ENCODE data around the gene IZUMO2.

The IZUMO2 gene

DNA sequence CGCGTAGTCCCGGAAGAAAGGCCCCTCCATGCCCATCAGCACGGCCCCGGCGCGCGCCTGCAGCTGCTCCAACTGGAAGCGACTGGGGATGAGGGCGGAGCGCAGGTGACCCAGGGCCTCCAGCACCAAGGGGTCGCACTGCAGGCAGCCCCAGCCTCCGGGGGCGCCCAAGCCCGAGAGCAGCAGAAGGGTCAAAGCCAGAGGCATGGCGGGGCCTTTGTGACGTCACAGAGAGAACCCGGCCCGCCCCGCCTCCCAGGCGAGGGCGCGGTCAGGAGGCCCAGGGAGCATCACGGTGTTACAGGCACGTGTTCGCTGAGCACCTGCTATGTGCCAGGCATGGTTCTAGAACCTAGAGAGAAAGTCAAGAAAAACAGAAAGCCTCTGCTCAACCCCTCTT lies at the start of gene IZUMO2:
Gene IZUMO2 (minus strand): TSS at position 294 of the 400 bp plus-strand sequence. CDS start 87 bp downstream, at position 207.
- no peak for DNase-seq

DNA sequence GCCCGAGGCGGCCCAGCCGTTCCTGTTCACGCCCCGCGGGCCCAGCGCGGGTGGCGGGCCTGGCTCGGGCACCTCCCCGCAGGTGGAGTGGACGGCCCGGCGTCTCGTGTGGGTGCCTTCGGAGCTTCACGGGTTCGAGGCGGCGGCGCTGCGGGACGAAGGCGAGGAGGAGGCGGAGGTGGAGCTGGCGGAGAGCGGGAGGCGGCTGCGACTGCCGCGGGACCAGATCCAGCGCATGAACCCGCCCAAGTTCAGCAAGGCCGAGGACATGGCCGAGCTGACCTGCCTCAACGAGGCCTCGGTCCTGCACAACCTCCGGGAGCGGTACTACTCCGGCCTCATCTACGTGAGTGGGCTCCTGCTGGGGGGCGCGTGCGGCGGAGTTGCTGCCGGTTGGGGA lies 47.3 kb upstream of the IZUMO2 start:
- no peak for DNase-seq

DNA sequence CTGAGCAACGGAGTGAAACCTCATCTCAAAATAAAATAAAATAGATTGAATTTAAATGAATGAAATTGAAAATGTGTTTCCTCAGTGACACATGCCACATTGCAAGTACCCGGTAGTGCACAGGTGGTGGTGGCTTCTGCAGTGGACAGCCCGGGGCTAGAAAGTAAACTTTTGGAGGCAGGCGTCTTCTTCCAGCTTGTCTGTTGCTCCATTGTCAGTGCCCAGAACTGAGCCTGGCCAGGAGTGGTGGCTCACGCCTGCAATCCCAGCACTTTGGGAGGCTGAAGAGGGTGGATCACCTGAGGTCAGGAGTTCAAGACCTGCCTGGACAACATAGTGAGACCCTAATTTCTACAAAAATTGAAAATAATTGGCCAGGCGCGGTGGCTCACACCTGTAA lies 46.0 kb upstream of the IZUMO2 start:
- DNase-seq, result no peak

DNA sequence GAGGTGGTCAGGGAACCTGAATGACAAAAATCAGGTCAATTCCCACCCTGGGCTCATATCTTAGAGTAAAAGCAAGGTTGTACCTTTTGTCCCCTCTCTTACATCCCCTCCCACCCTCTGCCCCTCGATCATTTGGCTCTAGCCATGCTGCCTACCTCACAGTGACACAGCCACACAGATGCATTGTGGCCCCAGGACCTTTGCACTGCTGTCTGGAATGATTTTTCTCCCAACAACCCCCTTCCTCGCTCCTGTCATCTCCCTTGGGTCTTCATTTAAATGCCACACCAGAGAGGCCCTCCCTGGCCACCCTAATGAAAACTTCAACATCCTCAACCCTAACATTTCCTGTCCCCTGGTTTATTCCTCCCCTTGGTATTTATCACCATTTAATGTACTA lies 44.6 kb upstream of the IZUMO2 start:
- DNase-seq, result no peak

DNA sequence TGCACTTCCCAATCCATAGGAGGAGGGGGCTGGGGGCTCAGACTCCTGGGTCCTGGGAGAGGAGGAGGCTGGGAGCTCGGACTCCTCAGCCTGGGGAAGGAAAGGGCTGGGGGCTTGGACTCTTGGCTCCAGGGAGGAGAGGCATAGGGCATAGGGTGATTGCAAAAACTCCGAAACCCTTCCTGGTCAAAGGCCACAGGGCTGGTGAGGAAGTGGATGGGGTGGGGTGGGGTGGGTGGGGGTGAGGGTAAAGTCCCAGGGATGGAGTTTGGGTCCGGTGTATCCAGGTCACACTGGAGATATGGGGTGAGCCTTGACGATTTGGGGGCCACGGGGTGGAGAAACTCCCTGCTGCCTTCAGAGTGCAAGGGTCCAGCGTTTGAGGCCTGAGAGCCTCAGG lies 43.1 kb upstream of the IZUMO2 start:
- no peak for DNase-seq

DNA sequence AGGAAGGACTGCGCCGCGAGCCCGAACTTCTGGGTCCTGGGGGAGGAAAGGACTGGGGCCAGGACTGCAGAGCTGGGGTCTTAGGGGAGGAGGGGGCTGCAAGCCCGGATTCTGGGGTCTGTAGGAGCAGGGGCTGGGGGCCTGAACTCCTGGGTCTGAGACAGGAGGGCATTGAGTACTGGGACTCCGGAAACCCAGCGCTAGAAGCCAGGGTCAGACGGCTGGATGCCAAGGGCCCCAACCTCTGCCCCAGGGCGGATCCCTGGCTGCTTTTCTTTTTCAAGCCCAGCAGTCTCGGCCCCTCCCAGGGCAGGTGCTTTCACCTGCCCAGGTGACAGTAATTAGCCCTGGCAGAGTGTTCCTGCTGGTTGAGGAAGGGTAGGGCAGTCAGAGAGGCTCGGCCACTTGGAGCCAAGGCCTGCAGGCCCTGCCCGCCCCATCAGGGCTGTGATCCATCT lies 42.6 kb upstream of the IZUMO2 start:
- no peak for DNase-seq

DNA sequence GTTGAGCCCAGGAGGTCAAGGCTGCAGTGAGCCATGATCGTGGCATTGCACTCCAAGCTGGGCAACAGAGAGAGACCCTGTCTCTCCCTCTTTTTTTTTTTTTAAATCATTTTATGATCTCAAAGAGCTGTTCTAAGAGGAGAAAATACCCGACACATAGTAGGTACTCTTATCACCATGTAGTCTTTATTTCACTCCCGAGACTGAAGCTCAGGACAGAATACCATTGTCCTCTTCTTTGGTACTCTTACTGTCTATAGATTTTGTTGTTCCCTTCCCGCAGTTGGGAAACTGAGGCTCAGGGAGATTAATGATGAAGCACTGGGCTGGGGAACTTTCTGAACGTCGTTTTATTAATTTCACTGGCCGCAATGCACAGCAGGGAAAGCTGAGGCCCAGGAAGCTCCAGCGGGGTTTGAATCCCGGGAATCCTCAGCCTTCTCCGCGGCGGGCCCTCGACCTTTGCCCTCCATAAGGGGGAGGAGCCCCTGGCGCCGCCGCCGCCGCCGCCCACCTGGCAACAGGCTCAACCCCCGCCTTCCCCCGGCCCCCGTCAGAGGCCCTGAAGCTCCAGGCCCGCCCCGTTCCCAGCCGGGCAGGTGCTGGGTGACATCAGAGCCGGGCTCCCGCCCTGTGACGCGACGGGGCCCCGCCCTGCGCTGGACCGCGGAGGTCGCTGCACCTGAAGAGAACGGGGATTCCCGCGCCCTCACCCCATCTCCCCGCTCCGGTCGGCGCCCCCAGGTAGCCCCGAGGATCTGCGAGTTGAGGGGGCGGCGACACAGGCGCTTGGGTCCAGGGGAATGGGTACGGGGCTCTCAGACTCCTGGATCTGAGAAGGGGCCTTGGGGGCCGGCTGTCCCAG lies 42.0 kb upstream of the IZUMO2 start:
- DNase-seq, result no peak

DNA sequence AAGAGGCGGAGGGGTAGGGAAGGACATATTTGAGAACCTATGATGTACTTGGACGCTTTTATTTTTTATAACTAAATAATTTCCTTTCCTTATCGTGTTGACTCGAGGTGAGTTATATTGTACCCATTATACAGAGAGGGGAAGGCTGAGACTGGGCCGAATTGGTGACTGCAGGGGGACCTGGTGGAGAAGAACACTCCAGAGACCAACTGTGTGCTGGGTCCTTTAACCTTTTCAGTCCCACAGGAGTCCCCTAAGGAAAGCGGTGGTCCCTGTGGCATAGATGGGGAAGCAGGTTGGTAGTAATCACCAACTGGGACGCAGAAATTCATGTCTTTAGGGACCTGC lies 41.0 kb upstream of the IZUMO2 start:
- no peak for DNase-seq

DNA sequence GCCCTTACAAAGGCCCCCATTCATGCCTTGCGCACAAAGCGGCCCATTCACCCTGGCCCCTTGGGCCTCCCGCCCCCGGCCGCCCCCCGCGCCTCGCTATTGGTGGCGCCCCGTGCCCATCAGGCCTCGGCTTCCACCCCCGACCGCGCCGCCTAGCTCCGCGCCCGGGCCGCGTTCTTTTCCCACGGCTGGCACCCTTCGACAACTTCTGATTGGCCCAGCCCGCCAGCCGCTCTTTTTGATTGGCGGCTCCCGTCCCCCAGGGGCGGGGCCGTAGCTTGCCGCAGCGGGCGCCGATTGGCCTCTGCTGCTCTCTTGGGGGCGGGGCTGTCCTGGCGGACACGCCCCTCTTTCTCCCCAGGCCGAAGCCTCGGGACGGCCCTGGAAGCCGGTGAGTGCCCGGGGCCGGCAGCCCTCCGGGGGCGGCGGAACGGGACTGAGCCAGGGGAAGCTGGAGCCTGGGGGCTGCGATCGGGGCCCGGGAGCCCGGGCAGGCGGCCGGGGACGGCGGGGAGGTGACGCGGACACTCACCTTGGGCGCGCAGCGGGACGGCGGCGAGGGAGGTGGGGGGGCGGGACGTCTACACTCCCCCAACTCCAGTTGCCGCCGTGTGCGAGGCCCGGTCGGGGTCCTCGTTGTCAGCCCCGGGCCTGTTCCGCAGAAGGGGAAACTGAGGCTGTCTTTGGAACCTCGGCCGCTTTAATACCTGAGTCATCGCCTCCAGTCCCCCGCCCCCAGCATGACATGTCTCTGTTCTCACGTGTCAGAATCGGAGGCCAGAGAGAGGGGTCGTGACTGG lies 40.4 kb upstream of the IZUMO2 start, which contains the start of gene MYH14:
Gene MYH14 (plus strand): TSS at position 342 of the 800 bp plus-strand sequence. CDS start 6,744 bp downstream, outside the sequence.
- DNase-seq, result no peak

DNA sequence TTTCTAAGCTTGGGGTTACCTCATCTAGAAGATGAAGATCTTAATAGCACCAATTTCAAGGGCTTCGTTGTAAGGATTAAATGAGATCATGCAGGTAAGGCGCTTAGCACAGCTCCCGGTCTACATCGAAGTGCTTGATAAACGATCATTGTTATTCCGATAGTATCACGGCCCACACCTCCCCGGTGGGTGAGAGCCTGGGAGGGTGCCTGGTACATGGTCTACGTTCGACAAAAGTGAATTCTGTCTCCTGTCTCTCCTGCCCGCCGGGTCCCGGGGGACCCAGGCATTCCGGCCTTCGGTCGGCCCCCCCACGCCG lies 39.8 kb upstream of the IZUMO2 start:
- DNase-seq, result no peak

DNA sequence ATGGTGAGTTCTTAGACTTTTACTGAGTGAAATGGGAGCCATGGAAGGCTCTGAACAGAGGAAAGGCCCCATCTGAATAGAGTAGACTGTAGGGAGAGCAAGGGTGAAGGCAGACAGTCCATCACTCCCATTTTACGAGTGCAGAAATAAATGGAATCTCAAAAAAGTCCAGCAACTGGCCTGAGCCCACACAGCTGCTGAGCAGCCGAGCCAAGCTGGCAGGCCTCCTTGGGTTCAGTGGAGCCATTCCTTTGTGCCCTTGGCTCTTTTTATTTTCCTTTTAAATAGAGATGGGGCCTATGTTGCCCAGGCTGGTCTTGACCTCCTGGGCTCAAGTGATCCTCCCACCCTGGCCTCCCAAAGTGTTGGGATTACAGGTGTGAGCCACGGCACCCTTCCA lies 39.3 kb upstream of the IZUMO2 start:
- no peak for DNase-seq

DNA sequence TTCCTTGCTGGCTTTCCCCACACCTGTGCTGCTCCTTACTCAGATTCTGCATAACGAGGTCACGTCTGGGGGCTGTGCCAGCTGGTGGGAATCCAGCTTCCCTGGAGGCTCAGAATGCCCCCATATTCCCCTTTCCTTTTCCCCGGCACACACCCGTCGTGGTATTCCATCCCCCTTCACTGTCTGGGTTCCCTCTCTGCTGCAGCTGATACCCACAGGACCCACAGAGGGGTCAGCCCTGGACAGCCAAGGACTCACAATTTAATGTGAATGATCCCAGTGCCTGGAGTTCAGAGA lies 36.1 kb upstream of the IZUMO2 start:
- no peak for DNase-seq

DNA sequence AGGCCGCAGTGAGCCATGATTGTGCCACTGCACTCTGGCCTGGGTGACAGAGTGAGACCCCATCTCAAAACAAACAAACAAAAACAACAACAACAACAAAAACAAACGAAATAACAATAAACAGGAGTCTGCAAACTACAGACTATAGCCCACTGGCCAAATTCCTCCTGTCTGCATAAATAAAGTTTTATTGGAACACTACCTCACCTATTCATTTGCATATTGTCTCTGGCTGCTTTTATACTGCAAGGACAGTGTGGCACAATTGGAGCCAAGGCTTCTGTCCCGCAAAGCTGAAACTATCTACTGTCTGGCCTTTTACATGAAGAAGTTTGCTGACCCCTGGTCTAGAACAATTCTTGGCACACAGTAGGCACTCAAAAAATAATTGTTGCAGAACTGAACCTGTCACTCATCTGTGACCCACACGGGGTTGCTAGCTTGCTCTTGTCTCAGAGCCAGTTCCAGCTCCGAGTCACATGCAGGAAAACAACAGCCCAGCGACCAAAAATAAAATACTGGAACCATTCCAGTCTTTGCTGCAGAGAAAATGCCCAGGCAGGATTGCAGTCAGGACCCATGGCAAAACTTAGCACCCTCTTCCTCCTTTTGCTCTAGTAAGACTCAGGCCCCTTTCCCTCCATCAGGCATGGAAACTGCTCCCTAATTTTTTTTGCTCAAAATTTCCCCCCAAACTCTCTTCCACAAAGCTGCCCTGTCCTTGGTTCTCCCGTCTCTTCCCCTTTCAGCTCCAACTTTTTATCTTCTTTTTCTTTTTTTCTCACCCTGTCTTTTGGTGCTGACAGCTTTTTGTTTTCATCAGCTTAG lies 35.6 kb upstream of the IZUMO2 start:
- no peak for DNase-seq

DNA sequence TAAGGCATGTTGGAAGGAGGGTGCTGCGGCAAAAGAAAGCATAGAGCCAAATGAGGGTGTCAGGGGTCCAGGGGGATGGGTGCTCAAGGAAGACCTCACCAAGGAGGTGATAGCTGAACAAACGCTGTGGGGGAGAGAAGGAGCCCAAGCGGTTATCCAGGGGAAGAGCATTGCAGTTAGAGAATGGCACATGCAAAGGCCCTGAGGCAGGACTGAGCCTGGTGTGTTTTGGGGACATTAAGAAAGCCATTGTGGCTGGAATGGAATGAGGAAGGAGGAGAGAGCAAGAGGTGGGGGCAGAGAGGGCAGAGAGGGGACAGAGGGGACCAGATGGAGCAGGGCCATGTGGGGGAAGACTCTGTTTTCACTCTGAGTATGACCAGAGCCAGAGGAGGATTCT lies 34.3 kb upstream of the IZUMO2 start:
- no peak for DNase-seq

DNA sequence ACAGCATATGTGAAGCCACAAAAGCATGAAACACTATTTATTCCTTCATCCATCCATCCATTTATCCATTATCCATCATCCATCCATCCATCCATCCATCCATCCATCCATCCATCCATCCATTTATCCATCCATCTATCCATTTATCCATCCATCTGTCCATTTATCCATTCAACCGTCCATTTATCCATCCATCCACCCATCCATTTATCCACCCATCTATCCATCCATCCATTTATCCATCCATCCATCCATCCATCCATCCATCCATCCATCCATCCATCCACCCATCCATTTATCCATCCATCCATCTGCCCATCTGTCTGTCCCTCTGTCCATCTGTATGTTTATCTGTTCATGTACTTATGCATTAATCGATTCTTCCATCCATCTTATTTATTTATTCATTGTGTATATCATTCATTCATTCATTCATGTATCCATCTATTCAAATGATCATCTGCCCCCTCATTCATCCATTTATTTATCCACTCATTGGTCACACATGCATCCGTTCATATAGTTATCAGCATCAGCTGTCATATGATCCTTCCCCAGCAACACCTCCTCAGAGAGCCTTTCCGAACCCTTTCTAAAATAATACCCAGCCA lies 33.3 kb upstream of the IZUMO2 start:
- DNase-seq, result no peak

DNA sequence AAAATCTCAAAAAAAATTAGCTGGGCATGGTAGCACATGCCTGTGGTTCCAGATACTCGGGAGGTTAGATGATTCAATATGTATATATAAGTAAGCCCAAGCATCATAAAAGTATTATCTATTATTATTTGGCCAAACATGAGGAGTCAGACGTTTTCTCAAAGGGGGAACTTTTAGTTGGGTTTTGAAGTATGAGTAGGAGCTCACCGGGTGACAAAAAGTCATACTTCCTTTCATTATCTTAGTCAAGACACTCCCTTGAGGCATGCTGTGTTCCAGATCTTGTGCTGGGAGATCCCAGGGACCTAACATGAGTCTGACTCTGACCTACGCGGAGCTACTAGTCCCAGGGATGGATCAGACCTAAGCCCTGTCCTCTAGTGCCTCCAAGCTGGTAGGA lies 32.1 kb upstream of the IZUMO2 start:
- no peak for DNase-seq

DNA sequence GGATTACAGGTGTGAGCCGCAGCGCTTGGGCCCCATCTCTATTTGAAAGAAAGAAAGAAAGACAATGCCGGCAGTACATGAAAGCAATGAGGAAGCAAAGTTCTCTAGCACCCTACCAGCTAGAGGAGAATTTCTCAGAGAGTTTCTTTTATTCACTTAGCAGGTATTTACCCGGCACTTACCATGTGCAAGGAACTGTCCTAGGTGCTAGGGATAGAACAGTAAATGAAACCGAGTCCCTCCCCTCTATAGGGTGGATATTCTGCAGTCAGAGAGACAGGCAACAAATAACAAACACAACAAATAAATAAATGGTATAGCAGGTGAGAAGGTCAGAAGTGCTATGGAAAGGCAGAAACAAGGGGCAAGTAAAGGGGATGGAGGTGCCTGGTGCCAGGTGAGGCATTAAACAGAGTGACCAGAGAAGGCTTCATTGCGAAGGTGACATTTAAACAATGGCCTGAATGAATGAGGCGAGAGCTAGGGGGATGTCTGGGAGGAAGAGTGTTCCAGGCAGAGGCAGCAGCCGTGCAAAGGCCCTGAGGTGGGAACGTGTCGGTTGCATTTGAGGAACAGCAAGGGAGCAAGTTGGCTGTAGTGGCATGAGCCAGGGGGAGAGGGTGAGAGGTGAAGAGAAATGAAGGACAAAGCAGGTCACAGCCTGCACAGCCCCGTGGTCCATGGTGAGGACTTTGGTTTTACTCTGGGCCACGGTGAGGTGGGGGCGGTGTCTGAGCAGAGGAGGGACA lies 29.6 kb upstream of the IZUMO2 start:
- DNase-seq, result no peak

DNA sequence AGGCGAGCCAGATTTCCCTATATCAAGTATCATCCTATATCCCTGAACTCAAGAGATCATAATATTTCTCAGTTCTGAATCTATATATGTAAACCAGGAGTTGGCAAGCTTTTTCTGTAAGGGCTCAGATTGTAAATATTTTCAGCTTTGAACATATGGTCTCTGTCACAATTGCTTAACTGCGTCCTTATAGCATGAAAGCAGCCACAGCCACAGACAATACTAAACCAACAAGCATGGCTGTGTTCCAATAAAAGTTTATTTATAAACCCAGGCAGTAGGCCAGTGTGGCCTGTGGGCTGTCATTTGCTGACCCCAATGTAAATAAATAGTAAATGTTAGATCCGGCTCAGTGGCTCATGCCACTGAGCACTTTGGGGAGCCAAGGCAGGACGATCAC lies 28.1 kb upstream of the IZUMO2 start:
- no peak for DNase-seq

DNA sequence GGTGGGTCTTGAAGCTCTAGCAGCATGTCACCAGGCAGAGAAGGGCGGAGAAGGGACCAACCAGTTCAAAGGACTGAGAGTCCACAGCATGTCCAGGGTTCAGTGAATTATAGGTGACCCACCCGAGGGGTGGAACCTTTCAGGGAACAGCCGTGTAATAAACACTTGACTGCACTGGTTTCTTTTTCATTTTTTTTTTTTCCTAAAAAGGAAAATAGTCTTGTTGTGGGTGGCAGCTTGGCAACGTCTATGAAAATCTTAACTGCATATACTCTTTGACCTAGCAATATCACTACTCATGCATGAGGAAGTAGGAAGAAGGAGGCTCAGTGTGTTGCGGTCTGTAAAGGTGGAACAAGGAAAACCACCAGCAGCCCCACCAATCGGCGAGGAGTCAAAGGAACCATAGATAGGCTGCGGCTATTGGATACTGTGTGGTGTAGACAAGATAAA lies 27.4 kb upstream of the IZUMO2 start:
- no peak for DNase-seq

DNA sequence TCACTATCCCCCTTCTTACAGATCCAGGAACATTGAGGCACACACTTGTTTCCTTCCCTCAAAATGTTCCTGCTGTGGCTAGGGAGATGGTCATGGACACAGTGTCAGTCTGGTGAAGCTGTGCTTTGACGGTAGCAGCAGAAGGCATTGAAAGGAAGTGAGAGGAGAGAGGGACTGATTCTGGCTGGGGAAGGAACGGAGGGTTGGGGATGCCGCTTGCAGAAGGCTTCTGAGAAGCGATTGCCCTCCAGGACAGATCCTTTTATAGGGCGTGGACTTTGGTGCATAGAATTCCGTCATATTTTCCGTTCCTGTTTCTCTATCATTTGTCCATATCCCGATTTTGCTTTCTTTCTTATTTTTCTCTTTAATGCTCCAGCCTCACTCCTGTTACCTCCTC lies 26.2 kb upstream of the IZUMO2 start:
- DNase-seq, result no peak

DNA sequence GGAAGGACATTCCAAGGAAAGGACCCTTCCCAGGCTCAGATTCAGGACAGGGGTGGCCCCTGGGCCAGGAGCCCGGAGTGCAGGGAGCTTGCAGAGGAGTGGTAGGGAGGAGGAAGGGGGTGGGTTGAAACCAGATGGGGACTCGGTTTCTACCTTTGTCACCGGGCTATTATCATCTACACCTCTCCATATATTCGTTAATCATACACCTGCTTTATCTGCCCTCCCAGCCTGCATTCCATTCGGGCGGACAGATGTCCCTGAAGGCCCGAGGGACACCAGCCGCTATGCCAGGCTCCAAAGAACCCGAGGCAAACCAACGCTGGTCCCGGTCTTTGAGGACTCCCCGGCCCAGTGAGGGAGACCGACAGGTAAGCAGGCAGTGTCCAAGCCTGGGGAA lies 24.9 kb upstream of the IZUMO2 start:
- DNase-seq, result no peak

DNA sequence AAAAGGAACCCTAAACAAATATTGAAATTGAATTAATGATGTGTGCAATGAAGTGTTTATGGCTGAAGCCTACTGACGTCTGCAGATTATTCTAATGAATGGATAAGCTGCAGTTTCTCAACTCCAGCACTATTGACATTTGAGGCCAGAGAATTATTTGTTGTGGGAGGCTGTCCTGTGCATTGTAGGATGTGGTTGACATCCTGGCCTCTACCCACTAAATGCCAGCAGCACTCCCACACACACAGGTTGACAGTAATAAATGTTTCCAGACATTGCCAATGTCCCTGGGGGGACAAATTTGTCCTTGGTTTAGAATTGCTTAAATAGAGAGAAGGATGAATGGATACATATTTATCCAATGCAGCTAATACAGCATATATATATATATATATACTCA lies 21.1 kb upstream of the IZUMO2 start:
- DNase-seq, result no peak

All from NCI-H524 (cell line).